IMR-90 (cell line): ENCODE results near the gene AJUBA. TPM values are rescaled to one million over a fixed set of nuclear protein-coding genes. Genes with fewer than 3 reads are reported as not detected.

Source experiments
- ATAC-seq: fragments of 200-7000 bp; cut with Tn5 transposase; 2 replicates; pipeline ENCODE4 v1.9.1; 2020; ENCODE audit warnings: low read depth, mild to moderate bottlenecking, moderate library complexity
- BruUV-seq: library from RNA; stranded (reverse); fragments of 400-500 nt; replicated peaks from 2 replicates; lab custom pipeline; 2021; lab: Mats Ljungman, UMichigan
- CTCF ChIA-PET: fragments of 300-600 bp; formaldehyde crosslinking; extraction: SDS; loops from one replicate; lab custom pipeline; 2021; ENCODE audit warnings: antibody characterized with exemption; lab: Yijun Ruan, JAX
- POLR2A ChIA-PET: fragments of 300-600 bp; sonication (Branson Sonifier 250); formaldehyde crosslinking; loops from one replicate; lab custom pipeline; 2022; ENCODE audit warnings: antibody characterized with exemption; ENCODE audit not compliant: unreplicated experiment; lab: Charles Lee
- DNase-seq: peaks from one replicate; pipeline ENCODE4 v3.0.0; 2013
- H2AFZ ChIP-seq: replicated peaks from 2 replicates; pipeline ENCODE3; 2013; ENCODE audit warnings: low read length, mild to moderate bottlenecking; ENCODE audit not compliant: poor library complexity
- H2AK5ac ChIP-seq: 2 replicates; pipeline ENCODE4 v1.6.1; 2013; ENCODE audit warnings: low read depth, low read length, inconsistent platforms
- H2AK9ac ChIP-seq: replicated peaks from 2 replicates; pipeline ENCODE3; 2013; ENCODE audit warnings: mild to moderate bottlenecking, low read depth, low read length, moderate library complexity; ENCODE audit not compliant: poor library complexity
- H2BK120ac ChIP-seq: 2 replicates; pipeline ENCODE4 v1.6.1; 2013; ENCODE audit warnings: low read depth, low read length, inconsistent platforms
- H2BK15ac ChIP-seq: 3 replicates; pipeline ENCODE4 v1.6.1; 2013; ENCODE audit warnings: low read depth, low read length, inconsistent platforms
- H2BK20ac ChIP-seq: 2 replicates; pipeline ENCODE4 v1.6.1; 2013; ENCODE audit warnings: low read depth, mild to moderate bottlenecking, inconsistent platforms, low read length, moderate library complexity
- H2BK5ac ChIP-seq: 2 replicates; pipeline ENCODE4 v1.6.1; 2013; ENCODE audit warnings: mild to moderate bottlenecking, low read depth, low read length, inconsistent platforms; ENCODE audit not compliant: poor library complexity, severe bottlenecking
- H3K14ac ChIP-seq: replicated peaks from 2 replicates; pipeline ENCODE4 v1.6.1; 2013; ENCODE audit warnings: low read depth, low read length, inconsistent platforms
- H3K18ac ChIP-seq: 2 replicates; pipeline ENCODE4 v1.6.1; 2013; ENCODE audit warnings: low read depth, low read length, control low read depth
- H3K23ac ChIP-seq: 2 replicates; pipeline ENCODE4 v1.6.1; 2013; ENCODE audit warnings: low read depth, low read length, inconsistent platforms
- H3K27ac ChIP-seq: 2 replicates; pipeline ENCODE4 v1.5.1; 2013; ENCODE audit warnings: mild to moderate bottlenecking, control low read depth, low read length; ENCODE audit not compliant: insufficient read depth
- H3K27me3 ChIP-seq: 2 replicates; pipeline ENCODE4 v1.6.1; 2013; ENCODE audit warnings: low read length; ENCODE audit not compliant: control insufficient read depth, insufficient read depth
- H3K36me3 ChIP-seq: 2 replicates; pipeline ENCODE4 v1.6.1; 2013; ENCODE audit warnings: low read length, mixed read lengths; ENCODE audit not compliant: control insufficient read depth, insufficient read depth
- H3K4ac ChIP-seq: 2 replicates; pipeline ENCODE4 v1.6.1; 2013; ENCODE audit warnings: low read depth, low read length, inconsistent platforms
- H3K4me1 ChIP-seq: 2 replicates; pipeline ENCODE4 v1.6.1; 2013; ENCODE audit warnings: low read length, mixed read lengths; ENCODE audit not compliant: control insufficient read depth, insufficient read depth
- H3K4me2 ChIP-seq: 2 replicates; pipeline ENCODE4 v1.6.1; 2013; ENCODE audit warnings: low read depth, mild to moderate bottlenecking, control low read depth, low read length, moderate library complexity
- H3K4me3 ChIP-seq: 2 replicates; pipeline ENCODE4 v1.5.1; 2013; ENCODE audit warnings: low read depth, mild to moderate bottlenecking, control low read depth, low read length, moderate library complexity; ENCODE audit not compliant: insufficient read depth
- H3K56ac ChIP-seq: 2 replicates; pipeline ENCODE4 v1.6.1; 2013; ENCODE audit warnings: low read length, inconsistent platforms; ENCODE audit not compliant: insufficient read depth; ENCODE audit errors: extremely low read depth
- H3K79me1 ChIP-seq, 2 experiments: 2 replicates each; pipeline ENCODE4 v1.6.1; 2013; ENCODE audit warnings: low read length in 2 of 2, inconsistent platforms in 1 of 2, low read depth in 1 of 2
- H3K9ac ChIP-seq: 2 replicates; pipeline ENCODE4 v1.6.1; 2013; ENCODE audit warnings: low read depth, low read length, control low read depth
- H3K9me1 ChIP-seq: 2 replicates; pipeline ENCODE4 v1.6.1; 2013; ENCODE audit warnings: low read length, inconsistent platforms; ENCODE audit not compliant: insufficient read depth
- H3K9me3 ChIP-seq: 2 replicates; pipeline ENCODE4 v1.6.1; 2013; ENCODE audit warnings: low read length; ENCODE audit not compliant: control insufficient read depth, insufficient read depth
- H4K20me1 ChIP-seq: 2 replicates; pipeline ENCODE4 v1.6.1; 2013; ENCODE audit warnings: low read length, inconsistent platforms; ENCODE audit not compliant: insufficient read depth
- H4K5ac ChIP-seq: 2 replicates; pipeline ENCODE4 v1.6.1; 2013; ENCODE audit warnings: mild to moderate bottlenecking, low read depth, low read length, control low read depth
- H4K8ac ChIP-seq, 2 experiments: 2 replicates each; pipeline ENCODE4 v1.6.1; 2013; ENCODE audit warnings: low read depth in 2 of 2, low read length in 2 of 2, control low read depth in 1 of 2, inconsistent platforms in 1 of 2
- H4K91ac ChIP-seq: 2 replicates; pipeline ENCODE4 v1.6.1; 2013; ENCODE audit warnings: low read depth, low read length, inconsistent platforms; ENCODE audit not compliant: insufficient read depth
- BHLHE40 ChIP-seq: fragments of 150-350 bp; IDR thresholded peaks from 2 replicates; pipeline ENCODE4 v1.6.1; 2016; ENCODE audit warnings: mild to moderate bottlenecking, low read depth, low read length
- CEBPB ChIP-seq: IDR thresholded peaks from 2 replicates; pipeline ENCODE4 v1.6.1; 2012; ENCODE audit warnings: low read depth, low read length, improper control_type of control experiment
- CTCF ChIP-seq: conservative IDR thresholded peaks from 2 replicates; pipeline ENCODE4 v1.5.1; 2012; ENCODE audit warnings: mild to moderate bottlenecking, low read depth, low read length, improper control_type of control experiment
- POLR2A ChIP-seq: IDR thresholded peaks from 2 replicates; pipeline ENCODE4 v1.6.1; 2012; ENCODE audit warnings: mild to moderate bottlenecking, low read depth, low read length
- RCOR1 ChIP-seq: IDR thresholded peaks from 2 replicates; pipeline ENCODE4 v1.6.1; 2012; ENCODE audit warnings: mild to moderate bottlenecking, low read length, improper control_type of control experiment; ENCODE audit not compliant: insufficient replicate concordance
- USF2 ChIP-seq: fragments of 150-350 bp; IDR thresholded peaks from 2 replicates; pipeline ENCODE4 v1.6.1; 2017; ENCODE audit warnings: mild to moderate bottlenecking, antibody characterized with exemption, low read length, low read depth
- WGBS, 2 experiments: methylation state at CpG; one replicate each; pipeline versions ENCODE4 v1.1.5 to v1.1.7; 2013; ENCODE audit warnings: missing lambda C conversion rate in 2 of 2; ENCODE audit not compliant: insufficient read length in 1 of 2; ENCODE audit errors: extremely low coverage in 2 of 2; 5-methylcytosine and 5-hydroxymethylcytosine counted together
- dilution Hi-C: fragments of 300-500 bp; cut with HindIII; formaldehyde crosslinking; loops from one replicate; pipeline ENCODE4 v1.14.3; 2018; ENCODE audit warnings: low sequenced_read_pairs; ENCODE audit not compliant: unreplicated experiment
- in situ Hi-C: fragments of 300-500 bp; cut with MboI; formaldehyde crosslinking; loops from 3 replicates; pipeline ENCODE4 v1.14.3; 2019; ENCODE audit warnings: low sequenced_read_pairs, inconsistent platforms, mixed read lengths
- intact Hi-C: fragments of 100-400 bp; cut with micrococcal nuclease; formaldehyde crosslinking; loops from 2 replicates; pipeline ENCODE4 v1.10.0; 2022
- polyA plus RNA-seq, 3 experiments: library from polyadenylated mRNA; depleted of rRNA; stranded (reverse); fragments of >200 nt; gene quantifications; 2 replicates each; pipeline ENCODE4 v1.2.3, GENCODE V29; 2012; ENCODE audit warnings: low replicate concordance in 1 of 3
- total RNA-seq: library from RNA; depleted of rRNA; stranded (reverse); fragments of >200 nt; gene quantifications from 2 replicates; pipeline ENCODE4 v1.2.3, GENCODE V29; 2012

The AJUBA gene
- total and polyA plus RNA-seq, 2 of the 4 experiments (the other 2 are of a cell fraction), result 46.4 to 67.6 TPM

- no TSS peak for BruUV-seq
- Histone ChIP-seq H2AK9ac (no peak overlapping the region), H3K4me1 (no peaks in the 10 kb centered on the region), H2AFZ (no peak overlapping the region), H3K9me3 (no peaks in the 10 kb centered on the region), H3K27me3 (no peaks in the 10 kb centered on the region), H3K79me1 (0 out of 4 replicates have a peak, but pooled peaks cover 0 to 3% of the 10 kb centered on the region in 2 experiments), H3K9ac (no peak overlapping the region), H3K4me2 (no peak overlapping the region), H4K8ac (peak overlapping the region in 1 of 2 experiments; percentile 30; a peak in 1 of 4 replicates), H2BK15ac (no peak overlapping the region), H2BK20ac (no peak overlapping the region), H4K91ac (no peak overlapping the region), H3K9me1 (no peaks in the 10 kb centered on the region; the same call in 1 of the 2 replicates), H3K14ac (no peak overlapping the region), H3K18ac (no peak overlapping the region), H2BK120ac (no peak overlapping the region), H3K36me3 (peaks cover 8% of the 10 kb centered on the region), H3K4ac (no peak overlapping the region), H2BK5ac (no peak overlapping the region), H2AK5ac (no peak overlapping the region), H4K20me1 (no peaks in the 10 kb centered on the region), H4K5ac (no peak overlapping the region), H3K27ac (no peak overlapping the region), H3K4me3 (no peak overlapping the region), H3K56ac (no peak overlapping the region), H3K23ac (no peak overlapping the region)
- intact Hi-C loops, result no loop called here
- ChIA-PET POLR2A (no interaction called here), CTCF (interaction anchor here (0.6 kb wide), 1 partner anchor 25 kb away, joined by 3 read pairs; no protein-coding TSS in a partner anchor)
- dilution Hi-C loops, result no loop called here
- no CpG with 5 or more reads among the region's 4 CpGs for WGBS, 2 experiments
- no peak for ATAC-seq
- no peak for DNase-seq
- in situ Hi-C loops, result no loop called here
- TF ChIP-seq CEBPB (no peak), USF2 (no peak), BHLHE40 (no peak), RCOR1 (no peak), POLR2A (no peak), CTCF (no peak)
These were observed 15.5 kb downstream of the AJUBA start for GRCh38 chr14:22966783-22967269.
